Neural cell (in vitro differentiated cells): ENCODE data around the gene HLCS. TPM values are rescaled to one million over a fixed set of nuclear protein-coding genes. Genes with fewer than 3 reads are reported as not detected.

Experiments used
- H2AFZ ChIP-seq: fragments of 200-600, 300-800 bp; sonication (generic), shearing (Covaris generic); 2 replicates; pipeline ENCODE4 v1.6.0; 2014; ENCODE audit warnings: low read depth, mild to moderate bottlenecking, antibody characterized with exemption, low read length, moderate library complexity
- H3F3A ChIP-seq: fragments of 200-600 bp; shearing (Covaris generic); 2 replicates; pipeline ENCODE4 v1.6.1; 2016; ENCODE audit warnings: mild to moderate bottlenecking, moderate library complexity, mixed read lengths, antibody characterized with exemption, low read length; ENCODE audit not compliant: insufficient read depth, poor library complexity, severe bottlenecking
- H3K27ac ChIP-seq: fragments of 200-600, 300-800 bp; sonication (generic), shearing (Covaris generic); 2 replicates; pipeline ENCODE4 v1.5.1; 2014; ENCODE audit warnings: mild to moderate bottlenecking, low read length, moderate library complexity
- H3K27me3 ChIP-seq: fragments of 300-800, 200-600 bp; sonication (generic), shearing (Covaris generic); 2 replicates; pipeline ENCODE4 v1.6.0; 2014; ENCODE audit warnings: mild to moderate bottlenecking, low read depth, low read length, moderate library complexity; ENCODE audit not compliant: insufficient read depth
- H3K36me3 ChIP-seq: fragments of 300-800, 200-600 bp; sonication (generic), shearing (Covaris generic); 2 replicates; pipeline ENCODE4 v1.5.1; 2014; ENCODE audit warnings: mild to moderate bottlenecking, antibody characterized with exemption, low read length, moderate library complexity; ENCODE audit not compliant: insufficient read depth
- H3K4me2 ChIP-seq: fragments of 300-800, 200-600 bp; sonication (generic), shearing (Covaris generic); 2 replicates; pipeline ENCODE4 v1.6.0; 2014; ENCODE audit warnings: mild to moderate bottlenecking, low read length
- H3K4me3 ChIP-seq: fragments of 300-800, 200-600 bp; sonication (generic), shearing (Covaris generic); 2 replicates; pipeline ENCODE4 v1.5.1; 2014; ENCODE audit warnings: mild to moderate bottlenecking, low read length, moderate library complexity
- H3K79me2 ChIP-seq: fragments of 200-600 bp; shearing (Covaris generic); replicated peaks from 2 replicates; pipeline ENCODE4 v1.6.0; 2014; ENCODE audit warnings: mild to moderate bottlenecking, low read length, moderate library complexity; ENCODE audit not compliant: insufficient read depth
- H3K9ac ChIP-seq: fragments of 300-800, 200-600 bp; sonication (generic), shearing (Covaris generic); 2 replicates; pipeline ENCODE4 v1.6.1; 2016; ENCODE audit warnings: mild to moderate bottlenecking, low read length, mixed read lengths
- H3K9me2 ChIP-seq: fragments of 200-600 bp; shearing (Covaris generic); 2 replicates; pipeline ENCODE4 v1.6.1; 2016; ENCODE audit warnings: mild to moderate bottlenecking, low read length, mixed read lengths; ENCODE audit not compliant: insufficient read depth
- H3K9me3 ChIP-seq: fragments of 200-600, 300-800 bp; sonication (generic), shearing (Covaris generic); 2 replicates; pipeline ENCODE4 v1.6.1; 2016; ENCODE audit warnings: mild to moderate bottlenecking, mixed run types, low read length, moderate library complexity, mixed read lengths
- H4K20me1 ChIP-seq: fragments of 200-600 bp; shearing (Covaris generic); 2 replicates; pipeline ENCODE4 v1.6.1; 2016; ENCODE audit warnings: mild to moderate bottlenecking, mixed run types; ENCODE audit not compliant: insufficient read depth
- CTCF ChIP-seq: fragments of 450-650 bp; IDR thresholded peaks from 2 replicates; pipeline ENCODE4 v1.5.1; 2014; ENCODE audit warnings: antibody characterized with exemption, mild to moderate bottlenecking, moderate library complexity; ENCODE audit not compliant: poor library complexity, severe bottlenecking
- EP300 ChIP-seq: fragments of 450-650 bp; conservative IDR thresholded peaks from 2 replicates; pipeline ENCODE4 v1.6.1; 2014; ENCODE audit warnings: antibody characterized with exemption, mild to moderate bottlenecking, moderate library complexity; ENCODE audit not compliant: poor library complexity, severe bottlenecking
- EZH2 ChIP-seq: fragments of 200-600, 300-800 bp; shearing (Covaris generic), sonication (generic); IDR thresholded peaks from 2 replicates; pipeline ENCODE4 v1.6.1; 2014; ENCODE audit warnings: antibody characterized with exemption, low read length, borderline replicate concordance, mild to moderate bottlenecking; ENCODE audit not compliant: insufficient read depth, poor library complexity, severe bottlenecking
- MXI1 ChIP-seq: fragments of 450-650 bp; conservative IDR thresholded peaks from 2 replicates; pipeline ENCODE4 v1.6.1; 2014; ENCODE audit warnings: antibody characterized with exemption, mild to moderate bottlenecking; ENCODE audit not compliant: poor library complexity, severe bottlenecking
- POLR2AphosphoS5 ChIP-seq: IDR thresholded peaks from 2 replicates; pipeline ENCODE4 v1.6.1; 2012
- RAD21 ChIP-seq: fragments of 450-650 bp; conservative IDR thresholded peaks from 2 replicates; pipeline ENCODE4 v1.6.1; 2014; ENCODE audit warnings: antibody characterized with exemption, mild to moderate bottlenecking, moderate library complexity
- REST ChIP-seq: IDR thresholded peaks from 2 replicates; pipeline ENCODE4 v1.6.1; 2012; ENCODE audit warnings: borderline replicate concordance
- SMC3 ChIP-seq: fragments of 450-650 bp; conservative IDR thresholded peaks from 2 replicates; pipeline ENCODE4 v1.6.1; 2014; ENCODE audit warnings: antibody characterized with exemption, mild to moderate bottlenecking, moderate library complexity; ENCODE audit not compliant: poor library complexity
- TAF1 ChIP-seq: IDR thresholded peaks from 2 replicates; pipeline ENCODE4 v1.6.1; 2012; ENCODE audit warnings: low read depth
- polyA plus RNA-seq: library from polyadenylated mRNA; depleted of rRNA; stranded (reverse); fragments of >200 nt; gene quantifications from 2 replicates; pipeline ENCODE4 v1.2.3, GENCODE V29; 2014

The HLCS gene
- polyA plus RNA-seq, 1 donor from 2014 or later: 12.1 TPM

- H3K9ac ChIP-seq: no peak overlapping the region
These were observed 63.7 kb downstream of the HLCS start for GRCh38 chr21:36902793-36903192.

GRCh38 chr21:36902331-36902730, 64.1 kb downstream of the HLCS start:
- H3K9me3 ChIP-seq: no peaks in the 10 kb centered on the region
- no peak overlapping the region for H3K9ac ChIP-seq
- H3K27ac ChIP-seq: no peak overlapping the region
- H3K9me2 ChIP-seq: no peaks in the 10 kb centered on the region
- no peak overlapping the region for H3K4me3 ChIP-seq
- H3F3A ChIP-seq: no peaks in the 10 kb centered on the region
- H3K36me3 ChIP-seq: no peaks in the 10 kb centered on the region
- H4K20me1 ChIP-seq: no peaks in the 10 kb centered on the region
- no peak overlapping the region for H2AFZ ChIP-seq
- H3K4me2 ChIP-seq: no peak overlapping the region
- H3K27me3 ChIP-seq: no peaks in the 10 kb centered on the region
- no peaks in the 10 kb centered on the region for H3K79me2 ChIP-seq
- TF ChIP-seq EZH2: no peak
- TF ChIP-seq TAF1: no peak
- no peak for TF ChIP-seq SMC3
- TF ChIP-seq REST: no peak
- TF ChIP-seq RAD21: no peak
- no peak for TF ChIP-seq EP300

More at GRCh38 chr21:36902793-36903192, 63.7 kb downstream of the HLCS start:
- H3K27ac ChIP-seq: no peak overlapping the region
- H3K79me2 ChIP-seq: no peaks in the 10 kb centered on the region
- no peak overlapping the region for H2AFZ ChIP-seq
- H4K20me1 ChIP-seq: no peaks in the 10 kb centered on the region
- H3K9me2 ChIP-seq: no peaks in the 10 kb centered on the region
- H3K4me2 ChIP-seq: no peak overlapping the region
- no peak overlapping the region for H3K4me3 ChIP-seq
- no peaks in the 10 kb centered on the region for H3K27me3 ChIP-seq
- no peaks in the 10 kb centered on the region for H3F3A ChIP-seq
- H3K9me3 ChIP-seq: no peaks in the 10 kb centered on the region
- no peaks in the 10 kb centered on the region for H3K36me3 ChIP-seq
- no peak for TF ChIP-seq TAF1
- no peak for TF ChIP-seq EP300
- no peak for TF ChIP-seq EZH2
- TF ChIP-seq REST: no peak
- TF ChIP-seq RAD21: no peak
- no peak for TF ChIP-seq SMC3
- TF ChIP-seq MXI1: no peak
- TF ChIP-seq POLR2AphosphoS5: no peak
- no peak for TF ChIP-seq CTCF
